Measurements from ENCODE around the gene ZBED4.
"Not testable (repeated sequence)": the region's sequence is repeated elsewhere in the genome, so short reads cannot be mapped to it uniquely, and the experiment has no call there.

Gene ZBED4

DNA sequence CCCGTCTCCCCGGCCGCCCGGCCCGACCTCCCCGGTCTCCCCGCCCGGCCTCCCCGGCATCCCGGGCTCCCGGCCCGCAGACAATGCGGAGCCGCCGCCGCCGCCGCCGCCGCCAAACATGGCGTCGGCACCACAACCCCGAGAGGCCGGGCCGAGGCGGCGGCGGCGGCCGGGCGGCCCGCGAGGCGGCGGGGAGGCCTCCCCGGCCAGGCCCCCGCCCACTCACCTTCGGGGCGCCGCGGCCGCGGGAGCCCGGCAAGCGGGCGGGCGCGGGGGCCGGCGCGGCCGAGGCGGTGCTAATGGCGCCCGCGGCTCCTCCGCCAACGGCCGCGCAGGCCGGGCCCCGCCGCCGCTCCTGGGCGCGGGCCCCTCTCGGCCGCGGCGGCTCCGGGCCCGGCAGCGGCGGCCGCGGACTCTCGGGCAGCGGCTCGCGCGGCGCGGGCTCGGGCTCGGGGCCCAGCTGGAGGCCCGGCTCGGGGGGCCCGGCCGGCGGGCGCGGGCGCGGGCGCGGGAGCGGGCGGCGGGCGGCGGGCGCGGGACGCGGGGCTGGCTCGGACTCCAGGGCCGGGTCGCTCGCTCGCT lies 26.3 kb upstream of the ZBED4 start:
- no peak for DNase-seq (ENCODE audit: low read depth, low spot score)

DNA sequence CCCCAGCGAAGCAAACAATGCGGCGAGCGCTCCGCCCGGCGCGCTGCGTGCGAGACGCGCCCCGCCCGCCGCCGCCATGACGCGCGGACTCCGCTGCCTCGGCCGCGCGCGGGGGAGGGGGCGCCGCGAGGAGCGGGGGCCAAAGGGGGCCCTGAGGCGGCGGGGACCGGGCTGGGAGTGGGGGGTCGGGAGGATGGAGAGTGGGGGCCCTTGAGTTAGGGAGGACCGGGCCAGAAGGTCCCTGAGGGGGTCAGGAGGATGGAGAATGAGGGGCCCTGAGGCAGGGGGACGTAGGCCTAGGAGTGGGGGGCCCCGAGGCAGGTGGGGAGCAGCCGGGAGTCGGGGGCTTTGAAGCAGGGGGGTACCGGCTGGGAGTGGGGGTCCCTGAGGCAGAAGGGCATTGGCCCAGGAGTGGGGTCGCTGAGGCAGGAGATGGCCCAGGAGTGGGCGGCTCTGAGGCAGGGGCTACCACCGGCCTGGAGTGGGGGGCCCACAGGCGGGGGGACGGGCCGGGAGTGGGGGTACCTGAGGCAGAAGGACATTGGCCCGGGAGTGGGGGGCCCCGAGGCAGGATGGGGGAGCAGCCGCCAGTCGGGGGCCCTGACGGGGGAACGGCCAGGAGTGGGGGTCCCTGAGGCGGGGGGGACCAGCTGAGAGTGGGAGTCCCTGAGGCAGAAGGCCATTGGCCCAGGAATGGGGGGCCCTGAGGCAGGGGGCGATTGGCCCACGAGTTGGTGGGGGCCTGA lies 25.6 kb upstream of the ZBED4 start, which contains the start of gene BRD1:
Gene BRD1, minus strand, starts transcription at position 21 of the 746 bp plus-strand sequence. CDS start 3,556 bp downstream, outside the sequence.
- no peak for DNase-seq (ENCODE audit: low read depth, low spot score)

DNA sequence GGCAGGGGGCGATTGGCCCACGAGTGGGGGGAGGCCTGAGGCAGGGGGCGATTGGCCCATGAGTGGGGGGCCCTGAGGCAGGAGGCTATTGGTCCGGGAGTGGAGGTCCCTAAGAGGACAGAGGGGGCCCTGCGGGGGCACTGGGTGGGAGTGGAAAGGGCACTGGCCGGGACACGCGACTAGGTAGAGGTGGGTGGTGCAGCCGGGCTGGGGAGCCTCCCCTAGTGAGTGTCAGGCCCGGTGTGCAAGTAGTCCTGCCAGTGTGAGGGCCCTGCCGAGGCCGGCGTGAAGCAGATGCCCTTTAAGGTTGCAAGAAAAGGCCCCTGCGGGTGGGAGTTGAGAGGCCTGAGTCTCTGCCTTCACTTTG lies 25.1 kb upstream of the ZBED4 start:
- DNase-seq (ENCODE audit: low read depth, low spot score): no peak

DNA sequence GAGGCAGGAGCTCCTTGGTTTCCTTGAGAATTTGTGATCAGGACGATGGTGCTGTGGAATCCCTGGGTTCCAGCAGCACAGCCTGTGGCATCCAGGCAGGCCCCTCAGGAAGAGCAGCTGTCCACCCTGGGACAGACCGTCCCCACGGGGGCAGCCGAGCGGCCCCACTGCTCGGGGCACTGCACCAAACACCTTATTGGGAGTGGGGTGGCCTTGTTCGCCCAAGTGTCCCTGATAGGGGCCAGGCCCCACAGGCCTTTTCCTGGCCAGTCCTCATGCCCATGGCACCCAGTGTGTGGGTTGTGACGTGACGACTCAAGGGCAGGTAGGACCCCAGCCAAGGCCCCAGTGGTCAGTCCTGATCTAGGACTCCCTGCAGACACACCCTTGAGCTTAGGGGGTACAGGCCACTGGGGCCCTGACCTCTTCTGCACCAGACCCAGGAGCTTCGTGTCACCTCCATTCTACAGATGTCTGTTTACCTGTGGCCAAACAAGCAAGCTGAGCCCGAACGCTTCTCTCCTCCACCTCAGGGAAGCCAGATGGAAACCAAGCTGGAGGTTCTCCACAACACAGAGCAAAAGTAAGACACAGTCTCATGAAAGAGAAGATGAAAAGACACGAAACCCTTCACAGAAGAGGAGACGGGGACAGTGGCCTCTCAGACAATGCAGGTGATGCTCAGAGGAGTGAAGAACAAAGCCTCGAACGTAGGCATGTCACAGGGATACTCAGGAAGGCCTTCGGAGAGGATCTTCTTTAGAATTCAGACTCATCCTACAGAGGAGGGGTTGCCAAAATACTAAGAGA lies 24.4 kb upstream of the ZBED4 start:
- DNase-seq (ENCODE audit: low read depth, low spot score): no peak

DNA sequence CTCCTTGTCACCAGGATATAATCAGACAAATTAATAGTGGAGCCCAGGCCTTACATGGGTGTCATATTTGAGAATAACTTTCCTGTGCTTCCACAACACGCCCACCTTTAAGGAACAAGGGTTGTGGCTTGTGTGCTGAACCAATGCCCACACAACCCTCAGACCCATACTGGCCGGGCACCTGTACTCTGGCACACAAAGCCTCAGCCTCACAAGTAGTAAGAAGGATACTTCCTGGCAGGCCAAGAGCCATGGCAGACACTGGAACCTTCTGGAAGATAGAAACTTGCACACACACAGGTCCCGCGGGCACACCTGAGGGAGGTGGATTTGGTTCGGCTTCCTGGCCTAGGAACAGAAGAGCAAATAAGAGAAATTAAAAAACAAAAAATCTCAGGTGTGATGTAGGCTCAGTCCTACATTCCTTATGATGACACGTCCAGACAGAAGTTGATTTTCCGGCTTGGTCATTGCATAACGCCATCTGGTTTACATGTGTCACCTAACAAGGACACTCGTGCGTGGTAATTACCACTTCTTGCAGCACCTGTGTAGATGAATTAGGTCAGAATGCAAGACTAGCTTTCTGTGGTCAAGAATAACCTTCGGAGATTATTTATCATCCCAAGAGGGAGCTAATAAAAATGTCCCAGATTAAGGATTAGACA lies 20.2 kb upstream of the ZBED4 start:
- no peak for DNase-seq (ENCODE audit: low read depth, low spot score)

DNA sequence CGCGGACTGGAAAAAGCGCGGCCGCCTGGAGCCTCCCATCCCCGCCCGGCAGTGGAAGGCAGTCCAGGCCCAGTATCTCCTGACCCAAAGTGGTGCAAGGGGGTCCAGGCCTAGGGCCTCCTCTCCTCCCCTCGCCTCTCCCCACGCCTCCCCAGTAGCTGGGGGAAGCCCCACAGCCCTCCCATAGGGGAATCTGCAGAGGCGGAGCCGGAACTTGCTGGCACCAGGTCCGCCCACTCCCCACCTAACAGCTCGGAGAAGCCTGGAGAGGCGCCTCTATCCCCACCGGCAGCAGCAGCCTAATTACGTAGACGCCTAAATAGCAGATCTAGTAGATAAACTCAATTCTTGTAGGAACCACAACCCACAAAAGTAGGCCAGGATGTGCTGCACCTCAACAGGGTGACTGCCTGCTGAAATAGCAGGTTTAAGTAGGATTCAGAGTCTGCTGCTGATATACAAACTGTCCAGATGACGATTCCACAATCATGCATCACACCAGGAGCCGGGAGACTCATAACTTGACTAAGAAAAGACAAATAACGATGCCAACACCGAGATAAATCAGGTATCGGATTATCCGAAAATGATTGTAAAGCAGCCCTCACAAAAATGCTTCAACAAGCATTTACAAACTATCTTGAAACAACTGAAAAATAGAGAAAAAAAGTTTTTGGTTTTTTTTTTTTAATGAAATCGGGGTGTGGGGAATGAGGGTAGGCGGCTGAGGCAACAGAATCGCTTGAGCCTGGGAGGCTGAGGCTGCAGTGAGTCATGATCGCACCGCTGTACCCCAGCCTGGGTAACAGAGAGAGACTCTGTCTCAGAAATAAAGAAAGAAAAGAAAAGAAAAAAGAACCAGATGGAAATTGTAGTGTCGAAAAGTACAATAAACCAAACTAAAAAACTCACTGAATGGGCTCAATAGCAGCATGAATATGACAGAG lies 14.6 kb upstream of the ZBED4 start:
- peak; percentile 77 for DNase-seq (ENCODE audit: low read depth, low spot score)

DNA sequence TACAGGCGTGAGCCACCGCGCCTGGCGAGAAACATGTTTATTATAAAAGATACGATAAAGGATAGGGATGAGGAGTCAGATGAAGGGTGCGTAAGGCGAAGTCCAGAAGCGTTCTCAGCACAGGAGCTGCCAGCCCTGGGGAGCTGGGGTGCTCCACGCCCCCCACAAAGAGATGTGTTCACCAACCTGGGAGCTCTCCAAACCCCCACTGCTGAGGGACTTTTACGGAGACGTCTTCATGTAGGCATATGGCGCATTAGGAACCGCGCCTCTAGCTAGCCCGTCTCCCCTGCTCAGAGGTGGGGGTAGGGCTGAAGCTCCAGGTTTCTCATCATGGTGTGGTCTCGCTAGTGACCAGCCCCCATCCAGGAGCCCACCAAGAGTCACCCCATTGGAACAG lies 8.4 kb upstream of the ZBED4 start:
- DNase-seq (ENCODE audit: low read depth, low spot score): no peak

DNA sequence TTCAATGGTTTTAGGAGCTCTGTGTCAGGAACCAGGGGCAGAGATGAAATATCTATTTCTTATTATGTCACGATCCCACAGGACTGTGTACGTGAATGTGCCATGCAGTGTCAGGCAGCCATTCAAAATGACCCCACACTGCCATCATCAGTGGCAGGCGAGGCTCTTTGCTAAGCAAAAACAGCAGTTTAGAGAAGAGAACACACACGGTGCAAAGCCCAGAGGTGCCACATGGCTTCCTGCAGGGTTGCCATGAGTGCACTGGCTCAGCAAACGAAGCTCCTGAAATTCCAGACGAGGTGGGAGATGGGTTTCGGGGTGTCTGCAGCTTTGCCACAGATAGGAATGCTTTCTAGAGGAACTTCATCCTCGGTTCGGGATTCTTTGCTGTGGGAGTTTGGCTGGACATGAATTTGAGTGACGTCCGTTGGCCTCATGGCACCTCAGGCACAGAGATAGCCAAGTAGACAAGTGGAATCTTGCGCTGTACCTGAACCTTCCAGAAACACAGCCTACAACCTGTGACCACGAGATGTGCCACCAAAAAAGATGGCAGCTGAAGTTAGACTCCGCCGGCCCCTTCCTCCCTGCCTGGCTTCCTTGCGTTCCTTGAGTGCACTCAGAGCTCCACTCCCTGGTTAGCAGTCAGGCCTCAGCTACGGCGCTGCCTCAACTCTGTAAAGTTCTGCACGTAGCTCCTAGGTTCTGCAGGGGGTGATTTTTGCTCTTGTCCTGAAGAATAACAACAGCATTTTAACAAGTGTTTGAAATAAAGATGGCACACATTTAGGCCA lies 7.8 kb upstream of the ZBED4 start:
- no peak for DNase-seq (ENCODE audit: low read depth, low spot score)

DNA sequence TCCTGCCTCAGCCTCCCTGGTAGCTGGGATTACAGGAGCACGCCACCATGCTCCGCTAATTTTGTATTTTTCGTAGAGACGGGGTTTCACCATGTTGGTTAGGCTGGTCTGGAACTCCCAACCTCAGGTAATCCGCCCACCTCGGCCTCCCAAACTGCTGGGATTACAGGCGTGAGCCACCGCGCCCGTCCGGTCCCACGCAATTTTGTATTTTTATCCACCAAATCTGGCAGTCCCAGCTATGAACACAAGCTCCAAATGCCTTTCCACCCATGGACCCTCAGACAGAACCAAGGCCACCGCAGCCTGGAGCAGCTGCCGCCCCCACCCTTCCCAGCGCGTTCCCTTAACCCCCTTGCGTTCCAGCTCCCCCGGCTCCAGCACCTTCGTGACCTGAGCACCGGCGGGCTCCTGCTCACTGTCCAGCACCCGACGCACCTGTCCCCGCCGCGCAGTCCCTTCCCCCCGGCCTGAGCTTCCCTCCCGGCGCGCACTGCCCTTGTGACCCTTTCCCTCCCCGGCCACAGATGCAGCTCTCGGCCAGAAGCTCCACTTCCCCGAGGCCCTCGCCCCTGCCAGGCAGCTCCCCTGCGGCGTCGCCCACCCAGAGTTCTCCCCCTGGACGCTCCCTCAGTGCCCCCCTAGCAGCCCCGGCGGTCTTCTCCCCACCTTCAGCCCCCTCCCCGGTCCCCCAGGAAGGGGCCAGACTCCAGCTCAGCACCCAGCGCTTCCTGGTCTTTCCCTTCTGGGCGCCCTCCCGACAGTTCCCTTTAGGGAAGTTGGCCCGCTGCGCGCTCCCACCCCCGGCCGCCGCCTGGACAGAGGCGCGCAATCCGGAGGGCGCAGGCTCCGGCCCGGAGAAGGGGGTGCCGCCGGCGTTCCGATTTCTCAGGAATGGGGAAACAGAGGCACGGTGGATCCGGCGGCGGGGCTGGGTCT lies 5.6 kb upstream of the ZBED4 start:
- no peak for DNase-seq (ENCODE audit: low read depth, low spot score)

DNA sequence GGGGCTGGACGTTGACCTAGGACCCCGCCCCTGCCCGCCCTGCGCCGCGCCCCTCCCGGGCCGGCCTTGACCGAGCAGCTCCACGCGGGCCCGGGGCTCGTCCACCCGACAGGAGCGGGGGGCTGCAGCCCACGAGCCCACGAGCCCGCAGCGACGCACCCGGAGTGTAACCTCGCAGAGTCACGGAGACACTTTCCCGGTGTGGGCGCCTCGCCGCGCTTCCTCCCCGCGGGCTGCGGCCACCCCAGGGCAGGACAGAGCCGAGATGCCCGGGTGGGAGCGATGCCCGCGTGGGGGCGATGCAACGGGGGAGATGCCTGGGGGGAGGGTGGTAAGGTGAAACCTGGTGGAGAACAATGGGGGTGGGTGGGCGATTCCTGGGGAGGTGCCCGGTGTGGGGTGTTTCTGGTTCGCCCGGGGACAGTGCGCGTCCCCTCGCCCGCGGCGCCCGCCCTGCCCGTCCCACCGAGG lies 4.9 kb upstream of the ZBED4 start:
- DNase-seq (ENCODE audit: low read depth, low spot score): no peak

DNA sequence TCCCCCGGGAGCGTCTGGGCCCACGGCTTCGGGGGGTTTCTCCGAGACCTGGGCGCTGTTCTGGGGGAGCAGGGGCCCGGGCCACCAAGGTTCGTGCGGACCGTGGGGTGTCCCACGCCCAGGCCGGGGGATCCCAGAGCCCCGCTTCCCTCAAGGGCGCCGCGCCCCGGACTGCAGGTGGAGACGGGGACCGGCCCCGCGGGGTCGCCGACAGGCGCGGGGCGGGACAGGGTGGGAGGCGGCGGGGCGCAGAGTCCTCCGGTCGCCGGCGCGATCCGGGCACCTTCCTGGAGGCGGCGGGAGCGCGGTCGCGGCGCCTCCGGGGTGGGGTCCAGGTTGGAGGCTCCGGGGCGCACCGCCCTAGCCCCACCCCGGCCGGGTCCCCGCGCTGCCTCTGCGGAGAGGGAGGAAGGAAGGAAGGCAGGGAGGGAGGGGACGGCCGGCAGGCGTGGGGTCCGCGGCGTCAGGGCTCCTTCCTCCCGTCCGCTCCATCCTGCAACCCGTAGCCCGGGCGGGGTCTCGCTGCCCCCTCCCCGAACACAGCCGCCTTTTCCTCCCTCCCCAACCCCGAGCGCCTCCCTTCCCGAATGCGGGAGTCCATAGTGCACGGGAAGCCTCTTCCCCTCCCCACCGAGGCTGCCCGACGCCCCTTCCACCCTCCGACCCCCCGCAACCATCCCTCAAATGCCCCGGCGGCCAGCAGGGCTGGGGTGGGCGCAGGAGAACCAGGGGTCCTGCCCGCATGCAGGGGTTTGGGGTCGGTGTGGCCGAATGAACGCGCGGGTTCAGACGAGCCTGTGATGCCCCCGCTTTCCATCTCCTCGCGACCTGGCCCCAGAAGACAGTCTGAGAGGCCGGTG lies 4.3 kb upstream of the ZBED4 start:
- no peak for DNase-seq (ENCODE audit: low read depth, low spot score)

DNA sequence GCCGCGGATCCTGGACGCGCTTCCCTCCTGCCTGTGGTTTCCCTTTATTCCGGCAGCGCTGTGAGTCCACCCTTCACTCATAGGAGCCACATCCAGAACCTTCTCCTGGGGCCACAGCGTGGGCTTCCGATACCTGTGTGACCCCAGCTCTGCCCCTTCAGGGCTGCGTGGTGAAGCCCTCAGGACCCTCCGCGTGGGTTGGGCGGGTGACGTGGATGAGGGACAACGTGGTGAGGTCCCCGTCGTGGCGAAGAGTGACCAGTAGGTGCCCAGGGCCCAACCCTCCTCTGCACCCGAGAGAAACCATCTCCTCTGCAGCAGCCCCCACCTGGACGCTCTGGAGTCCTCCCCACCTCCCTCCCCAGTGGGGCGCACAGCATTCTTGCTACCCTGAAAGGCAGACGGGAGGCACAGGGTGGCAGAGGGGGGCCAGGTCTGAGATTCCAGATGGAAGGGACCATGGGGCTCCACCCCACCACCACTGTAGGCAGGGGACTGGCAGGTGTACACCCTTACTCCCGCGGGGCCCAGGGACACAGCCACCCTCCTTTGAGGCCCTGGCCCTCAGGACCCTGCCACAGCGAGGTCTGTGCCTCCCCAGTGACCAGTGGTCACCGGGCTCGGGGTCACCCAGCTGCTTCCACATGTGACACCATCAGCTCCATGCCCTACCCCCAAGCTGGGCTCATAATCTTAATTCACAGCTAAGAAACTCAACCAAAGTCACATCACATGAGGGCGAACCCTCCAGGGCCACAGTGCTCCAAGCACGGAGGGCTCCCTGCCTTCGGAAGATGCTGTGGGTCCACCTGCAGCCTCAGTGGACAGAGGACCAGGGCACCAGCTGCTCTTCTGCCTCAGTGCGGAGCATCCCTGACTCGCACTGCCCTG lies 3.4 kb upstream of the ZBED4 start:
- DNase-seq (ENCODE audit: low read depth, low spot score): no peak

DNA sequence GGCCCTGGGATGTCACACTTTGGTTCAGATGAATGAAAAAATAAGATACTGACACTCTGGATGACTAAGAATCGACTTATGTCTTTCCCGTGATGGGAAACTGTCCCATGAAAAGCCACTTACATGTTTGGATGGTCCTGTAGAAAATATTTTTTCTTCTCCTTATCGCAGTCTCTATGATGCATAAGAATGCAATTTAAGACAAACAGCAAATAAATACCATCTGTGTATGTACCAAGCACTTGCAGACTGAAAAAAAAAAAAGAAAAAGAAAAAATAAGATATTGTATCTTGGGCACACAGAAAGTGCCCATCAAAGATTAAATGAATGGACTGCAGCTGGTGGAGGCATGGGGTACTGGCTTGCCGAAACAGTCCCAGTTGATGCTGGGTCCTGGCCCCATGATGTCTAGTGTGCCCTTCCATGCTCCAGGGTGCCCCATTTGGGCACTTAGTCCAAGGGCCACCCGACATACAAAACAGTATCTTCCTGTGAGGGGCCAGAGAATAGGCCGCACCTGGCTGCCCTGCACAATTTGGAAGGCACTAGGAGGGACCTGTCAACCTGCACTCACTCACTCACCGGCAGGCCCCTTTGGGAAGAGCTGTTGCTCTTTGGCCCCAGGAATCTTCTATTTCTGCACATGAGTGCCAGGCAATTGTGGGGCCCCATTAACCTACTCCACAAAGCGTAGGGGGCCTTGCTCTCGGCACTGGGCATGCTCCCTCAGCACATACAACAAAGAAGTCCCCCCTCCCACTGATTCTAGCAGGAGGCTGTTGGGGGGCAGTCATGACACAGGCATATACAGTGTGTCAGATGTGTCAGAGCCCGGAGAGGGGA lies 2.5 kb upstream of the ZBED4 start:
- no peak for DNase-seq (ENCODE audit: low read depth, low spot score)

DNA sequence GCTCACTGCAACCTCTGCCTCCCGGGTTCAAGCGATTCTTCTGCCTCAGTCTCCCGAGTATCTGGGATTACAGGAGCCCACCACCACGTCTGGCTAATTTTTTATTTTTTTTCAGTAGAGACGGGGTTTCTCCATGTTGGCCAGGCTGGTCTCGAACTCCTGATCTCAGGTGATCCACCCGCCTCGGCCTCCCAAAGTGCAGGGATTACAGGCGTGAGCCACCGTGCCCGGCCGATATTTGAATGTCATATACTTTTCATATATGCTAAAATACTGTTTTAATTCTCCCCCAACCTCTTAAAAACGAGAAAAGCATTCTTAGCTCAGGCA lies 1.1 kb upstream of the ZBED4 start:
- DNase-seq (ENCODE audit: low read depth, low spot score): not testable (repeated sequence)

DNA sequence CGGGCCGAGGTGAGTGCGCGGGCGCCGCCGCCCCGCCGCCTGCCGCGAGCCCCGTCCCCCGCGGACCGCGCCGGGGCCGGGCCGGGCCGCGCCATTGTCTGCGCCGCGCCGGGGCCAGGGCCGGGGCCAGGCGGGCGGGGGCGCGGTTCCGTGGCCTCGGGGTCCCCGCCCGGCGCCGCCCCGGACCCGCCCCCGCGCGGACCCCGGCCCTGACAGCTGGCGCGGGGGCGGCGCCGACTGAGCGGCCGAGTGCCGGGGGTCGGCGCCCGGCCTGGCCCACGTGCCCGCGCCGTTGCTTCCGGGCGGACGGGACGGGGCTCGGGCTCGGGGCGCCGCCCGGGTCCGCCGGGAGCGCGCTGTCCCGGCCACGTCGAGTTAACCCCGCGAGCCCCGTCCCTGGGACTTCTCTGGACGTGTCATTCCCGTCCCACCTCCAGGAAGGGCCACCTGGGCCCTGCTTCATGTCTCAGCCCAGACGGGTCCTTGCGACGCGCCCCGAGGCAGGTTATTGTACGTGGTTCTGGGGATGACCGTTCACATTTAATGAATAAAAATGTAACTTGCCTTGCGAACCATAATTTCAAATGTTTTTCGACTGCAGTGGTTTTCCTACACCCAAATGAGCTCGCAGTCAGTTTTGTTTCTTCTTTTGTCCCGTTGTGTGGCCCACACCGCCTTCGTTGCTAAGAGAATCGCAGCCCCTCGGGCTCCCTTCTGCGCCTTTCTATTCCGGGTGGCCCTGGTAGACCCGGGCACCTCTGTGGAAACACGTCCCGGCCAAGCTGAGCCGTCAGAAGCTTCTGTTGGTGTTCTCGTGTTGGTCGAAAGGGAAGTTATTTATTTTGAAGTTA lies 562 bp downstream of the ZBED4 start:
- DNase-seq (ENCODE audit: low read depth, low spot score): peak; percentile 53
